ENCODE data around the gene CPB1.

CPB1 gene

GRCh38 chr3:148861277-148861869 is 33.8 kb downstream of the CPB1 start:
- DNase-seq: no peak
- Histone ChIP-seq H3K27me3 (replicated peaks) (no peaks in the 10 kb centered on the region), H3K27ac (no peak overlapping the region), H3K36me3 (replicated peaks) (no peaks in the 10 kb centered on the region), H3K4me3 (ENCODE audit: low read depth, low read length) (no peak overlapping the region)
- in situ Hi-C loops (cut with HindIII; ENCODE audit: low pct_ligation_motif_present, low sequenced_read_pairs): no loop called here
- TF ChIP-seq CTCF (IDR thresholded peaks at IDR 0.05; ENCODE audit: low read depth, low read length, missing control alignments): peak; percentile 53

GRCh38 chr3:148863297-148863696 is 35.7 kb downstream of the CPB1 start:
- in situ Hi-C loops (cut with HindIII; ENCODE audit: low pct_ligation_motif_present, low sequenced_read_pairs): no loop called here
- Histone ChIP-seq H3K27me3 (replicated peaks) (no peaks in the 10 kb centered on the region), H3K36me3 (replicated peaks) (no peaks in the 10 kb centered on the region), H3K27ac (no peak overlapping the region), H3K4me3 (ENCODE audit: low read depth, low read length) (no peak overlapping the region)
- DNase-seq: no peak
- no peak for TF ChIP-seq CTCF (IDR thresholded peaks at IDR 0.05; ENCODE audit: low read depth, low read length, missing control alignments)

- DNase-seq: no peak
- Histone ChIP-seq H3K27me3 (replicated peaks) (no peaks in the 10 kb centered on the region), H3K27ac (no peak overlapping the region), H3K36me3 (replicated peaks) (no peaks in the 10 kb centered on the region), H3K4me3 (ENCODE audit: low read depth, low read length) (no peak overlapping the region)
- no peak for TF ChIP-seq CTCF (IDR thresholded peaks at IDR 0.05; ENCODE audit: low read depth, low read length, missing control alignments)
- in situ Hi-C loops (cut with HindIII; ENCODE audit: low pct_ligation_motif_present, low sequenced_read_pairs): no loop called here
Measured at GRCh38 chr3:148863814-148864213, 36.2 kb downstream of the CPB1 start.

- TF ChIP-seq CTCF (IDR thresholded peaks at IDR 0.05; ENCODE audit: low read depth, low read length, missing control alignments): no peak
- DNase-seq: no peak
Measured at GRCh38 chr3:148865049-148865448, 37.4 kb downstream of the CPB1 start, which contains the start of gene CPA3. Gene CPA3, plus strand, starts transcription at chr3:148865296. Its CDS starts 12 bp downstream, at chr3:148865308.

GRCh38 chr3:148866261-148866660 is 38.6 kb downstream of the CPB1 start:
- no peak for TF ChIP-seq CTCF (IDR thresholded peaks at IDR 0.05; ENCODE audit: low read depth, low read length, missing control alignments)
- Histone ChIP-seq H3K27ac (no peak overlapping the region), H3K4me3 (ENCODE audit: low read depth, low read length) (no peak overlapping the region), H3K36me3 (replicated peaks) (no peaks in the 10 kb centered on the region), H3K27me3 (replicated peaks) (no peaks in the 10 kb centered on the region)
- peak; percentile 62 for DNase-seq
- in situ Hi-C loops (cut with HindIII; ENCODE audit: low pct_ligation_motif_present, low sequenced_read_pairs): no loop called here

More at GRCh38 chr3:148865049-148865448, 37.4 kb downstream of the CPB1 start, which contains the start of gene CPA3:
- H3K36me3 ChIP-seq (replicated peaks): no peaks in the 10 kb centered on the region
- no peaks in the 10 kb centered on the region for H3K27me3 ChIP-seq (replicated peaks)
- in situ Hi-C loops (cut with HindIII; ENCODE audit: low pct_ligation_motif_present, low sequenced_read_pairs): no loop called here
- H3K4me3 ChIP-seq (ENCODE audit: low read depth, low read length): no peak within 1 kb of the TSS
- H3K27ac ChIP-seq: no peak within 1 kb of the TSS

All from brain microvascular endothelial cell (primary cell).